K562 (cell line): ENCODE data around the gene RBM19.

Experiments
- CCNT2 ChIP-seq: IDR thresholded peaks from 2 replicates; pipeline ENCODE4 v1.6.1; 2011; ENCODE audit warnings: borderline replicate concordance, low read depth, mild to moderate bottlenecking, moderate library complexity, mixed read lengths, low read length; ENCODE audit not compliant: insufficient read length; ENCODE audit errors: extremely low read depth
- CHD1 ChIP-seq: fragments of 200-600 bp; sonication (generic); IDR thresholded peaks from one replicate; pipeline ENCODE4 v1.6.1; 2012; ENCODE audit warnings: mild to moderate bottlenecking, moderate library complexity, low read length, inconsistent platforms
- CTCF ChIP-seq, 3 experiments: IDR thresholded peaks in 2 of 3; conservative IDR thresholded peaks in 1 of 3; 2 replicates each; pipeline ENCODE4 v1.5.1; 2011 to 2012; ENCODE audit warnings: low read length in 3 of 3, mild to moderate bottlenecking in 3 of 3, control low read depth in 2 of 3, improper control_type of control experiment in 1 of 3, inconsistent platforms in 1 of 3, low read depth in 1 of 3, mixed read lengths in 1 of 3, moderate library complexity in 1 of 3; ENCODE audit not compliant: insufficient read depth in 2 of 3
- ETS1 ChIP-seq: conservative IDR thresholded peaks from 2 replicates; pipeline ENCODE4 v1.6.1; 2011; ENCODE audit warnings: low read depth, mild to moderate bottlenecking, low read length; ENCODE audit not compliant: control insufficient read depth
- HCFC1 ChIP-seq: IDR thresholded peaks from 2 replicates; pipeline ENCODE4 v1.6.1; 2012; ENCODE audit warnings: low read depth, low read length, improper control_type of control experiment
- HDAC3 ChIP-seq: fragments of 450-650 bp; IDR thresholded peaks from 2 replicates; pipeline ENCODE4 v1.6.1; 2018; ENCODE audit warnings: borderline replicate concordance, mild to moderate bottlenecking, moderate library complexity; ENCODE audit not compliant: partially characterized antibody
- KDM5B ChIP-seq: fragments of 200-600 bp; sonication (generic); IDR thresholded peaks from 2 replicates; pipeline ENCODE4 v1.6.1; 2012; ENCODE audit warnings: low read depth, mild to moderate bottlenecking, moderate library complexity, low read length, control low read depth, inconsistent platforms; ENCODE audit not compliant: insufficient replicate concordance
- MTA3 ChIP-seq: fragments of 450-650 bp; formaldehyde crosslinking; IDR thresholded peaks from 2 replicates; pipeline ENCODE4 v1.6.1; 2017; ENCODE audit warnings: mild to moderate bottlenecking, borderline replicate concordance
- POLR2A ChIP-seq: fragments of 450-650 bp; conservative IDR thresholded peaks from 2 replicates; pipeline ENCODE4 v1.6.1; 2016
- TFAM ChIP-seq: fragments of 250-450 bp; sonication (Bioruptor Pico); conservative IDR thresholded peaks from 2 replicates; pipeline ENCODE4 v1.5.0; 2021; ENCODE audit warnings: mild to moderate bottlenecking, moderate library complexity
- XRCC4 ChIP-seq: IDR thresholded peaks from one replicate; pipeline ENCODE4 v1.6.1; 2011; ENCODE audit not compliant: insufficient read depth, insufficient read length; ENCODE audit errors: extremely low read depth
- ZBTB33 ChIP-seq: sonication (generic); formaldehyde crosslinking; IDR thresholded peaks from 2 replicates; pipeline ENCODE4 v1.8.1; 2023; ENCODE audit warnings: mild to moderate bottlenecking, missing genetic modification reagents
- ZFP91 ChIP-seq: sonication (generic); formaldehyde crosslinking; IDR thresholded peaks from 2 replicates; pipeline ENCODE4 v1.8.0; 2022; ENCODE audit warnings: mild to moderate bottlenecking, missing genetic modification reagents
- ZNF121 ChIP-seq: sonication (generic); formaldehyde crosslinking; conservative IDR thresholded peaks from 2 replicates; pipeline ENCODE4 v1.8.0; 2022; ENCODE audit warnings: missing genetic modification reagents

GRCh38 chr12:113804961-113805600, 161.0 kb downstream of the RBM19 start:
- TF ChIP-seq CTCF (IDR thresholded peaks at IDR 0.05 in 2 of 3, conservative IDR thresholded peaks at IDR 0.05 in 1 of 3; ENCODE audit: insufficient read depth in 2 of 3, low read depth in 1 of 3, low read length in 3 of 3) (no peak), ZNF121 (CRISPR knock-in tag) (no peak), POLR2A (no peak), HCFC1 (no peak), HDAC3 (no peak), MTA3 (no peak), ZBTB33 (CRISPR knock-in tag) (no peak), KDM5B (no peak), TFAM (CRISPR knock-in tag) (no peak), XRCC4 (no peak), ETS1 (no peak), CHD1 (no peak), CCNT2 (no peak), ZFP91 (CRISPR knock-in tag) (no peak)
